Sigmoid colon (tissue), 7 donors: ENCODE results near the gene ZFPM1. TPM values are rescaled to one million over a fixed set of nuclear protein-coding genes. Genes with fewer than 3 reads are reported as not detected.

Experiments
- DNase-seq: peaks from one replicate; pipeline ENCODE4 v3.0.0-alpha.2; 2019
- H3K27ac ChIP-seq, 4 donors: fragments of 200-600 bp; sonication (generic); one replicate each; pipeline ENCODE4 v1.5.1; 2016 to 2019; ENCODE audit warnings: mild to moderate bottlenecking in 1 of 4
- H3K27me3 ChIP-seq, 3 donors: fragments of 200-600 bp; sonication (generic); one replicate each; pipeline ENCODE4 v1.5.1; 2019; ENCODE audit warnings: mild to moderate bottlenecking in 1 of 3
- H3K36me3 ChIP-seq, 4 donors: fragments of 200-600 bp; sonication (generic); one replicate each; pipeline ENCODE4 v1.5.1; 2016 to 2019
- H3K4me1 ChIP-seq, 4 donors: fragments of 200-600 bp; sonication (generic); one replicate each; pipeline ENCODE4 v1.5.1; 2017 to 2019
- H3K4me3 ChIP-seq, 4 donors: fragments of 200-600 bp; sonication (generic); one replicate each; pipeline ENCODE4 v1.5.1; 2017 to 2019; ENCODE audit warnings: mild to moderate bottlenecking in 2 of 4, moderate library complexity in 1 of 4
- H3K9me3 ChIP-seq, 4 donors: fragments of 200-600 bp in 3 of 4; sonication (generic) in 3 of 4; one replicate each; pipeline versions ENCODE4 v1.5.1 to v1.6.1; 2013 to 2019
- CTCF ChIP-seq, 4 experiments: fragments of 450-650 bp in 3 of 4; fragments of 200-600 bp in 1 of 4; IDR thresholded peaks; one replicate each; pipeline ENCODE4 v1.5.1; 2016 to 2019; ENCODE audit warnings: antibody characterized with exemption in 4 of 4, mild to moderate bottlenecking in 3 of 4, moderate library complexity in 2 of 4
- EP300 ChIP-seq, 4 donors: sonication (generic); formaldehyde crosslinking; IDR thresholded peaks; one replicate each; pipeline ENCODE4 v1.6.1; 2017; ENCODE audit warnings: antibody characterized with exemption in 4 of 4
- POLR2A ChIP-seq, 2 donors: fragments of 450-650 bp; IDR thresholded peaks; one replicate each; pipeline ENCODE4 v1.6.1; 2016; ENCODE audit warnings: antibody characterized with exemption in 2 of 2, mild to moderate bottlenecking in 2 of 2, moderate library complexity in 2 of 2
- POLR2AphosphoS5 ChIP-seq, 4 donors: sonication (generic); formaldehyde crosslinking; IDR thresholded peaks; one replicate each; pipeline ENCODE4 v1.6.1; 2017; ENCODE audit warnings: antibody characterized with exemption in 4 of 4
- WGBS, 2 donors: extraction: QIAGEN DNeasy Blood & Tissue Kit; methylation state at CpG; one replicate each; pipeline ENCODE4 v1.1.7; 2013; 5-methylcytosine and 5-hydroxymethylcytosine counted together
- intact Hi-C: fragments of 100-400 bp; cut with DNase I; formaldehyde crosslinking; loops from one replicate; pipeline ENCODE4 v1.15.1; 2023
- polyA plus RNA-seq, 3 donors: library from polyadenylated mRNA; stranded (reverse); fragments of 200-250 nt; gene quantifications; one replicate each; pipeline ENCODE4 v1.2.3, GENCODE V29; 2013
- total RNA-seq, 4 donors: library from RNA; depleted of rRNA; stranded (reverse); fragments of >200 nt; gene quantifications; one replicate each; pipeline ENCODE4 v1.1.0, GENCODE V29; 2016
- donor health status: healthy with polysubstance abuse.
- donor health status: Bipolar disorder and iron deficiency.
- donor health status: healthy.

Gene ZFPM1
- total and polyA plus RNA-seq, 7 donors = 0.27 to 3.7 (median 0.66) TPM

GRCh38 chr16:88508868-88509748, 56.0 kb downstream of the ZFPM1 start:
- H3K36me3 ChIP-seq = no peaks in the 10 kb centered on the region
- H3K9me3 ChIP-seq = no peaks in the 10 kb centered on the region
- TF ChIP-seq POLR2A (IDR thresholded peaks at IDR 0.05) (no peak), POLR2AphosphoS5 (IDR thresholded peaks at IDR 0.05) (no peak), EP300 (IDR thresholded peaks at IDR 0.05) (no peak), CTCF (IDR thresholded peaks at IDR 0.05) (no peak)
- 37 to 76% methylated on average over 41 of the region's 41 CpGs for WGBS, 2 donors
- intact Hi-C loops = no loop called here
- H3K4me3 ChIP-seq = no peak overlapping the region
- H3K27ac ChIP-seq = no peak overlapping the region
- DNase-seq = no peak
- peaks cover 0 to 46% (median 20%) of the 10 kb centered on the region in 3 donors for H3K27me3 ChIP-seq
- H3K4me1 ChIP-seq = no peaks in the 10 kb centered on the region

- TF ChIP-seq EP300 (IDR thresholded peaks at IDR 0.05) (no peak), POLR2A (IDR thresholded peaks at IDR 0.05) (no peak), CTCF (IDR thresholded peaks at IDR 0.05) (no peak), POLR2AphosphoS5 (IDR thresholded peaks at IDR 0.05) (no peak)
- WGBS, 2 donors = 77 to 84% methylated on average over 12 of the region's 12 CpGs
- no peak for DNase-seq
- intact Hi-C loops = no loop called here
- Histone ChIP-seq H3K9me3 (no peaks in the 10 kb centered on the region), H3K4me1 (no peaks in the 10 kb centered on the region), H3K27me3 (peaks cover 0 to 52% (median 24%) of the 10 kb centered on the region in 3 donors), H3K36me3 (no peaks in the 10 kb centered on the region), H3K4me3 (no peak overlapping the region), H3K27ac (no peak overlapping the region)
These were observed 56.6 kb downstream of the ZFPM1 start for GRCh38 chr16:88509749-88510069.

DNA sequence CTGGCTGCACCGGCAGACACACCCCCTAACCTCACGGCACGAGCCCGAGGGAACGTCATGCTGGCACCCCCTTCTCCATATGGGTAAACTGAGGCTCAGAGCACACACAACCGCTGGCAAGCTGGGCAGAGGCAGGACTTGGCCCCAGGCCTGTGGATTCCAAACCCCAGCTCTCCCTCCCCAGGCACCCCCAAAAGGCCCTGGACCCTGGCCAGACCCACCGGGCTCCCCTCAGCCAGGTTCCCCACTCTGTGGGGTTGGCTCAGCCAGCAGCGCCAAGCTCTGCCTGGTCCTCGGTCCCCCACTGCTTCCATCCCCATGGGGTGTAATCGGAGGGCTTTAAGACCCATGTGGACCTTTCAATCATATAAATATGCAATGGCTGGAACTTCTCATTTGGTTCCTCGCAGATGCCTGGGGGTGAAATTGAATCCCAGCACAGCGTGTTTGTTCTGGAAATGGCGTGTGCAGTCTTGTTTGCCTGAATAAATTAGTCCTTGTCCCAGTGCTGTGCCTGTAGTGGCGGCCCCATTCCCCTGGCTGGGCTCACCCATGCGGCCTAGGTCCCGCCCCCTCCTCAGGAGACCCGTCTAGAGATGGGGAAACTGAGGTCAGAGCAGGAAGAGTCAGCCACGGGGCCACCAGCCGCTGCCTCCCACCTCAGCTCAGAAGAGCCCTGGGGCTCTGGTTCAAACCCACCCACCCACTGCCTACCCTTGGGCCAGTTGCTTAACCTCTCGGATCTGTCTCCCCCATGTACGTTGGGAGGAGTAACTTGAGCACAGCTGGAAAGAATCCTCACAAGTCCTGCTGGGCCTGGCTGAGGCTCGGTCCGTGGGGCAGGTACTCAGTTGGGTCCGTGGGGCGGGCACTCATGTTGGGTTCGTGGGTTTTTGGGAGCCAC, 57.3 kb downstream of the ZFPM1 start:
- no peaks in the 10 kb centered on the region for H3K36me3 ChIP-seq
- no peaks in the 10 kb centered on the region for H3K4me1 ChIP-seq
- TF ChIP-seq POLR2A (IDR thresholded peaks at IDR 0.05) = no peak
- no peak for TF ChIP-seq CTCF (IDR thresholded peaks at IDR 0.05)
- TF ChIP-seq POLR2AphosphoS5 (IDR thresholded peaks at IDR 0.05) = no peak
- TF ChIP-seq EP300 (IDR thresholded peaks at IDR 0.05) = no peak
- DNase-seq = no peak
- intact Hi-C loops = no loop called here
- peaks cover 0 to 58% (median 28%) of the 10 kb centered on the region in 3 donors for H3K27me3 ChIP-seq
- no peak overlapping the region for H3K4me3 ChIP-seq
- no peaks in the 10 kb centered on the region for H3K9me3 ChIP-seq
- no peak overlapping the region for H3K27ac ChIP-seq
- WGBS, 2 donors = 76 to 83% methylated on average over 26 of the region's 26 CpGs

GRCh38 chr16:88511060-88511459, 58.0 kb downstream of the ZFPM1 start:
- intact Hi-C loops = no loop called here
- TF ChIP-seq CTCF (IDR thresholded peaks at IDR 0.05) (no peak), EP300 (IDR thresholded peaks at IDR 0.05) (no peak), POLR2A (IDR thresholded peaks at IDR 0.05) (no peak), POLR2AphosphoS5 (IDR thresholded peaks at IDR 0.05) (no peak)
- 93 to 97% methylated on average over 7 of the region's 7 CpGs for WGBS, 2 donors
- Histone ChIP-seq H3K27me3 (peaks cover 0 to 65% (median 34%) of the 10 kb centered on the region in 3 donors), H3K4me3 (no peak overlapping the region), H3K9me3 (no peaks in the 10 kb centered on the region), H3K36me3 (no peaks in the 10 kb centered on the region), H3K4me1 (no peaks in the 10 kb centered on the region), H3K27ac (no peak overlapping the region)
- DNase-seq = no peak
